H1 (cell line): ENCODE results near the gene A4GALT. TPM values are rescaled to one million over a fixed set of nuclear protein-coding genes. Genes with fewer than 3 reads are reported as not detected.

Experiments
- CEBPB ChIP-seq: IDR thresholded peaks from 2 replicates; pipeline ENCODE4 v1.6.1; 2012; ENCODE audit warnings: low read depth, low read length
- CHD7 ChIP-seq: fragments of 300-600 bp; sonication (generic); IDR thresholded peaks from 2 replicates; pipeline ENCODE4 v1.7.1; 2012; ENCODE audit warnings: low read length, moderate library complexity, mild to moderate bottlenecking, inconsistent platforms; ENCODE audit not compliant: insufficient replicate concordance
- CREB1 ChIP-seq: IDR thresholded peaks from 2 replicates; pipeline ENCODE4 v1.6.1; 2012; ENCODE audit warnings: inconsistent platforms
- KDM4A ChIP-seq: IDR thresholded peaks from one replicate; pipeline ENCODE4 v1.7.1; 2012; ENCODE audit warnings: low read depth, mild to moderate bottlenecking, moderate library complexity, low read length, inconsistent platforms; ENCODE audit not compliant: severe bottlenecking
- TAF7 ChIP-seq: optimal IDR thresholded peaks from 2 replicates; pipeline ENCODE3; 2011; ENCODE audit warnings: low read depth, mild to moderate bottlenecking, inconsistent platforms, low read length, moderate library complexity, borderline replicate concordance
- YY1 ChIP-seq: IDR thresholded peaks from 2 replicates; pipeline ENCODE4 v1.6.1; 2011; ENCODE audit warnings: low read depth, mild to moderate bottlenecking, low read length
- polyA plus RNA-seq, 7 experiments: library from polyadenylated mRNA; depleted of rRNA in 3 of 7; stranded (reverse) in 5 of 7; unstranded in 2 of 7; fragments of >200 nt in 5 of 7; fragments of 200-250 nt in 2 of 7; gene quantifications; 1 replicate in 5 of 7; 2 replicates in 1 of 7; 4 replicates in 1 of 7; pipeline versions ENCODE4 v1.2.1 to v1.2.3, GENCODE V29; 2011 to 2013; ENCODE audit warnings: missing spikeins in 2 of 7, mixed read lengths in 2 of 7
- total RNA-seq: library from RNA; stranded (reverse); fragmentation: NEBNext Ultra II Directional; extraction: Animal tissue kit (Norgen Biotek cat#: 25700); gene quantifications from 2 replicates; pipeline ENCODE4 v1.2.1, GENCODE V29; 2021

Gene A4GALT
- total and polyA plus RNA-seq, 2 of the 8 experiments (the other 6 are each of a cell fraction or from before 2014, with no cell fraction given): 7.2 to 13.8 TPM

- TF ChIP-seq CHD7: no peak
- no peak for TF ChIP-seq CEBPB
- TF ChIP-seq CREB1: no peak
- TF ChIP-seq YY1: no peak
- no peak for TF ChIP-seq KDM4A
- no peak for TF ChIP-seq TAF7
- TF ChIP-seq, all 59 proteins: peak for 0
Measured at GRCh38 chr22:42704896-42705295, 15.8 kb downstream of the A4GALT start (continued).
